Hepatocyte (in vitro differentiated cells): ENCODE results near the gene C1QTNF8. TPM values are rescaled to one million over a fixed set of nuclear protein-coding genes. Genes with fewer than 3 reads are reported as not detected.

Source experiments
- DNase-seq: peaks from one replicate; pipeline ENCODE4 v3.0.0-alpha.2; 2016; ENCODE audit warnings: low spot score
- H2AFZ ChIP-seq: fragments of 200-600 bp; sonication (generic); 2 replicates; pipeline ENCODE4 v1.6.0; 2016; ENCODE audit warnings: antibody characterized with exemption, mild to moderate bottlenecking
- H3K27ac ChIP-seq: fragments of 200-600 bp; sonication (generic); 2 replicates; pipeline ENCODE4 v1.5.1; 2016; ENCODE audit warnings: mild to moderate bottlenecking
- H3K27me3 ChIP-seq: fragments of 200-600 bp; sonication (generic); 2 replicates; pipeline ENCODE4 v1.6.1; 2016
- H3K36me3 ChIP-seq: fragments of 200-600 bp; sonication (generic); replicated peaks from 2 replicates; pipeline ENCODE4 v1.5.1; 2016; ENCODE audit warnings: low read depth; ENCODE audit not compliant: insufficient read depth
- H3K4me1 ChIP-seq: fragments of 200-600 bp; sonication (generic); 2 replicates; pipeline ENCODE4 v1.5.1; 2016; ENCODE audit warnings: mild to moderate bottlenecking, moderate library complexity; ENCODE audit not compliant: insufficient read depth
- H3K4me2 ChIP-seq: fragments of 200-600 bp; sonication (generic); 2 replicates; pipeline ENCODE4 v1.6.0; 2016
- H3K4me3 ChIP-seq: fragments of 200-600 bp; sonication (generic); 2 replicates; pipeline ENCODE4 v1.5.1; 2016; ENCODE audit warnings: mild to moderate bottlenecking
- H3K79me2 ChIP-seq: fragments of 200-600 bp; sonication (generic); 2 replicates; pipeline ENCODE4 v1.6.0; 2017; ENCODE audit warnings: mild to moderate bottlenecking
- H3K9me2 ChIP-seq: fragments of 200-600 bp; sonication (generic); replicated peaks from 2 replicates; pipeline ENCODE4 v1.6.0; 2017; ENCODE audit warnings: mild to moderate bottlenecking; ENCODE audit not compliant: insufficient read depth
- H3K9me3 ChIP-seq: fragments of 200-600 bp; sonication (generic); 2 replicates; pipeline ENCODE4 v1.5.1; 2016; ENCODE audit warnings: low read depth, mild to moderate bottlenecking
- H4K20me1 ChIP-seq: fragments of 200-600 bp; sonication (generic); 2 replicates; pipeline ENCODE4 v1.6.0; 2016; ENCODE audit warnings: mild to moderate bottlenecking; ENCODE audit not compliant: insufficient read depth, poor library complexity, severe bottlenecking
- EZH2 ChIP-seq: fragments of 200-600 bp; sonication (generic); IDR thresholded peaks from 2 replicates; pipeline ENCODE4 v1.6.1; 2016; ENCODE audit warnings: antibody characterized with exemption, mild to moderate bottlenecking, borderline replicate concordance
- EZH2phosphoT487 ChIP-seq: fragments of 200-600 bp; sonication (generic); IDR thresholded peaks from one replicate; pipeline ENCODE4 v1.6.1; 2018; ENCODE audit warnings: antibody characterized with exemption, mild to moderate bottlenecking, low read depth, moderate library complexity; ENCODE audit not compliant: unreplicated experiment, severe bottlenecking
- WGBS: methylation state at CpG from one replicate; pipeline ENCODE4 v1.1.6; 2016; ENCODE audit warnings: low lambda C conversion rate; ENCODE audit errors: missing lambda C conversion rate; 5-methylcytosine and 5-hydroxymethylcytosine counted together
- polyA plus RNA-seq: library from polyadenylated mRNA; unstranded; fragments of >200 nt; fragmentation: Nextera tagmentation; extraction: Ambion mirVana; gene quantifications from 2 replicates; pipeline ENCODE4 v1.2.1, GENCODE V29; 2016
- total RNA-seq: library from RNA; depleted of rRNA; stranded (reverse); fragments of >200 nt; gene quantifications from 2 replicates; pipeline ENCODE4 v1.2.3, GENCODE V29; 2014
- TF ChIP-seq, protein P1 (sequence below): fragments of 200-600 bp; sonication (generic); IDR thresholded peaks from 2 replicates; pipeline ENCODE4 v1.5.1; 2016; ENCODE audit warnings: antibody characterized with exemption, mild to moderate bottlenecking; ENCODE audit not compliant: poor library complexity

The C1QTNF8 gene
- total and polyA plus RNA-seq, 2 experiments from 2014 or later, result not detected

DNA sequence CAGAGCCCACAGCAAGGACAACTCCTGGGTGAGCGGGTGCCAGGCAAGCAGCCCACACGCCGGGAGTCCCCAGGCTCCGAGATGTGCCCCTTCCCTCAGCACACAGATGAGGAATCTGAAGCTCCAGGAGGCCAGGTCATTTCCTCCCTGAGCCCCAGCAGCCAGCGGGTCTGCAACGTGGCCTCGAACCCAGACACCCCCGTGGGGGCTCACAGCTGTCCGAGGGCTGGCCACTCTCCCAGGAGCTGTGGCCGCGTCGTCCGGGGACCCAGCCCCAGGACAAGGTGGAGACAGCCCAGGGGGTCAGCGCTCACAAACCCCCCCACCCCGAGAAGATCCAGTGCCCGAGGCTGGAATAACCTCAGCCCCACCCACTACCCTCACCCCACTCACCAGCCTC is 17.4 kb upstream of the C1QTNF8 start:
- Histone ChIP-seq H3K4me2 (no peak overlapping the region), H3K4me3 (no peak overlapping the region), H3K27ac (no peak overlapping the region), H3K79me2 (no peaks in the 10 kb centered on the region), H4K20me1 (no peaks in the 10 kb centered on the region), H3K4me1 (no peaks in the 10 kb centered on the region), H3K36me3 (no peaks in the 10 kb centered on the region), H3K9me2 (no peaks in the 10 kb centered on the region), H2AFZ (no peak overlapping the region), H3K9me3 (no peaks in the 10 kb centered on the region), H3K27me3 (no peaks in the 10 kb centered on the region)
- 82% methylated on average over 7 of the region's 16 CpGs for WGBS
- no peak for DNase-seq
- TF ChIP-seq EZH2phosphoT487, result no peak
- TF ChIP-seq, protein P1, sequence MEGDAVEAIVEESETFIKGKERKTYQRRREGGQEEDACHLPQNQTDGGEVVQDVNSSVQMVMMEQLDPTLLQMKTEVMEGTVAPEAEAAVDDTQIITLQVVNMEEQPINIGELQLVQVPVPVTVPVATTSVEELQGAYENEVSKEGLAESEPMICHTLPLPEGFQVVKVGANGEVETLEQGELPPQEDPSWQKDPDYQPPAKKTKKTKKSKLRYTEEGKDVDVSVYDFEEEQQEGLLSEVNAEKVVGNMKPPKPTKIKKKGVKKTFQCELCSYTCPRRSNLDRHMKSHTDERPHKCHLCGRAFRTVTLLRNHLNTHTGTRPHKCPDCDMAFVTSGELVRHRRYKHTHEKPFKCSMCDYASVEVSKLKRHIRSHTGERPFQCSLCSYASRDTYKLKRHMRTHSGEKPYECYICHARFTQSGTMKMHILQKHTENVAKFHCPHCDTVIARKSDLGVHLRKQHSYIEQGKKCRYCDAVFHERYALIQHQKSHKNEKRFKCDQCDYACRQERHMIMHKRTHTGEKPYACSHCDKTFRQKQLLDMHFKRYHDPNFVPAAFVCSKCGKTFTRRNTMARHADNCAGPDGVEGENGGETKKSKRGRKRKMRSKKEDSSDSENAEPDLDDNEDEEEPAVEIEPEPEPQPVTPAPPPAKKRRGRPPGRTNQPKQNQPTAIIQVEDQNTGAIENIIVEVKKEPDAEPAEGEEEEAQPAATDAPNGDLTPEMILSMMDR, result no peak
- TF ChIP-seq EZH2, result no peak

DNA sequence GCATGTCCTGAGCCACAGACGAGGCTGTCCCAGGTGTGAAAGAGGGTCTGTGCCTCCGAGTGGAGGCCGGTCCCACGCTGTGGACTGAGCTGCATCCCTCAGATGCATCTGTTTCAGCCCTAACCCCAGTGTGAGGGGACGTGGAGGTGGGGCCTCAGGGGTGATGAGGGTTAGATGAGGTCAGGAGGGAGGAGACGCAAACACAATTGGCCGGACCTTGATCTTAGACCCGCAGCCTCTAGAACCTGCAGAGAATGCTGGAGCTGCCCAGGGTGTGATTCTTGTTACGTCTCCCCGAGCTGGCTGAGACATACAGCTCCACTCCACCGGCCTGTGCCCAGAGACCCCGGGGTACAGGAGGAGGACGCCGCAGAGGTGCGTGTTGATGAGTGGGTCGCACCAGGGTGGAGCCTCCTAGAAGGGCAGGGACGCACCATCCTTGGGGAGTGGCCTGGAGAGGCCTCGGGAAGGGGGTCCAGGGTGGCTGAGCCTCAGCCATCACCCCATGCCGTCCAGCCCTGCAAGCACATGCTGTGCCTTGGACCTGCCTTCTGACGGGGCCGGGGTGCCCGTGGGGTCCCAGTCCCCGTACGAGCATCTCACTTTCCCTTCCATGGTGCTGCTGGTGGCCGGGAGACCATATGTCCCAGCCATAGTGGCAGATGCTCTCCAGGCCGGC is 16.6 kb upstream of the C1QTNF8 start:
- Histone ChIP-seq H3K9me3 (no peaks in the 10 kb centered on the region), H3K4me3 (no peak overlapping the region), H4K20me1 (no peaks in the 10 kb centered on the region), H3K27me3 (no peaks in the 10 kb centered on the region), H3K27ac (no peak overlapping the region), H2AFZ (no peak overlapping the region), H3K4me1 (no peaks in the 10 kb centered on the region), H3K79me2 (no peaks in the 10 kb centered on the region), H3K36me3 (no peaks in the 10 kb centered on the region), H3K9me2 (no peaks in the 10 kb centered on the region), H3K4me2 (no peak overlapping the region)
- TF ChIP-seq EZH2phosphoT487 (no peak), EZH2 (no peak)
- TF ChIP-seq, protein P1, result no peak
- DNase-seq, result no peak
- WGBS, result 79% methylated on average over 25 of the region's 26 CpGs

DNA sequence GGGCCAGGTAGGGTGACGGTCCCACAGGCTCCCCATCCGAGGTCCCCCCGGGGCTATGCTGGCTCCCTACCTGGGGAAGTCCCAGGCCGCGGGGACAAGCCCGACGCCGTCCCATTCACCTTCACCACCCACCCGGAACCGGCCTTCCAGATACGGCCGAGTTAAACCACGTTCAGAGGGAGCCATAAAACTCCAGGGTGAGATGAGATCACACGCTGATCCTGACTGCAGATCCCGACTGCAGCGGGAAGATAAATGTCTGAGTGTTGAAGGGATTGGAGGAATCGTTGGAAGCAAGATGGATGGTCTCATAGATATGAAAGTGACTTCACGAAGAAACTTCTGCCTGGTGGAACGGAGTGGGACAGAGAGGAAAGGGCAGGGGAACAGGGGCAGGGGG is 13.6 kb upstream of the C1QTNF8 start:
- TF ChIP-seq, protein P1, result no peak
- TF ChIP-seq EZH2phosphoT487, result no peak
- TF ChIP-seq EZH2, result no peak
- no peaks in the 10 kb centered on the region for H3K79me2 ChIP-seq
- H3K4me1 ChIP-seq, result no peaks in the 10 kb centered on the region
- DNase-seq, result no peak
- H3K27ac ChIP-seq, result no peak overlapping the region
- 56% methylated on average over 17 of the region's 19 CpGs for WGBS
- H3K4me2 ChIP-seq, result no peak overlapping the region
- no peaks in the 10 kb centered on the region for H3K36me3 ChIP-seq
- H3K9me3 ChIP-seq, result no peaks in the 10 kb centered on the region
- no peaks in the 10 kb centered on the region for H3K9me2 ChIP-seq
- H3K27me3 ChIP-seq, result no peaks in the 10 kb centered on the region
- no peak overlapping the region for H2AFZ ChIP-seq
- H3K4me3 ChIP-seq, result no peak overlapping the region
- no peaks in the 10 kb centered on the region for H4K20me1 ChIP-seq
